HG02970 (cell line): ENCODE measurements around the gene PNPO.

Experiments used
- ATAC-seq: cut with Tn5 transposase; IDR thresholded peaks from one replicate; pipeline ENCODE4 v1.9.1; 2021; ENCODE audit warnings: mild to moderate bottlenecking, moderate library complexity, moderate number of reproducible peaks; ENCODE audit not compliant: unreplicated experiment, low FRiP score

PNPO gene

DNA sequence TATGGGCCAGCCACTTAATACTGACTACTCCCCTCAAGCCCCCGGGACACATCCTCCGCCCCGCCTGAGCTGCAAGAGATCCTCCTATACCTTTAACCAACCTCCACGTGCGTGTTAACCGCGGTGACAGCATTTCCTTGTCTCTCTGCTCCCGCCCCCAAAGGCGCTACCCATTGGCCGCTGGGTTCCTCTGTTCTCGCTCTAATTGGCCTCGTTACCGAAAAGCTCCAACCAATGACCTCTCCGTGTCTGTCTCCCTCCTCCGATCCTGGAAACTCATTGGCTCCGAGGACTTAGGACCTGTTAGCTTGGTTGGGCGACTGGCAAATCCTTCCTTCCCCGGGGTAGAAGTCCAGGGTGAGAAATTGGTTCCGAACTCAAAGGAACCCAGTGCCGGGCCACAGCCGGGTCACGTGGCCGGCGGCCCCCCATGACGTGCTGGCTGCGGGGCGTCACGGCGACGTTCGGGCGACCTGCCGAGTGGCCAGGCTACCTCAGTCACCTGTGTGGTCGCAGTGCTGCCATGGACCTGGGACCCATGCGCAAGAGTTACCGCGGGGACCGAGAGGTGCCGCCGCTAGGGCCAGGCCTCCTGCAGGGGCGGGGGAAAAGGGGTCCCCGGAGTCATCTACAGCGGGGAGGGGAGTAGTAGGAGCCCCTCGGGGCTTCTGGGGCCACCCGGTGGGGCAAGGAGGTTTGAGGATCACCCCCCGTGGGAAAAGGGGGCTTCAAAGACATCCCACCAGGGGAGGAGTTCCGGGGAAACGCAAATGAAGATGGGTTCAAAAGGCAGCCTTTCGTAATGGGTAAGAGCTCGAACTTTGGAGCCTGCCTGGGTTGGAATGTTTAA, at the start of gene PNPO:
Gene PNPO, plus strand, starts transcription at position 326 of the 850 bp plus-strand sequence. Its CDS starts 105 bp downstream, at position 431.
- ATAC-seq: peak; percentile 92

DNA sequence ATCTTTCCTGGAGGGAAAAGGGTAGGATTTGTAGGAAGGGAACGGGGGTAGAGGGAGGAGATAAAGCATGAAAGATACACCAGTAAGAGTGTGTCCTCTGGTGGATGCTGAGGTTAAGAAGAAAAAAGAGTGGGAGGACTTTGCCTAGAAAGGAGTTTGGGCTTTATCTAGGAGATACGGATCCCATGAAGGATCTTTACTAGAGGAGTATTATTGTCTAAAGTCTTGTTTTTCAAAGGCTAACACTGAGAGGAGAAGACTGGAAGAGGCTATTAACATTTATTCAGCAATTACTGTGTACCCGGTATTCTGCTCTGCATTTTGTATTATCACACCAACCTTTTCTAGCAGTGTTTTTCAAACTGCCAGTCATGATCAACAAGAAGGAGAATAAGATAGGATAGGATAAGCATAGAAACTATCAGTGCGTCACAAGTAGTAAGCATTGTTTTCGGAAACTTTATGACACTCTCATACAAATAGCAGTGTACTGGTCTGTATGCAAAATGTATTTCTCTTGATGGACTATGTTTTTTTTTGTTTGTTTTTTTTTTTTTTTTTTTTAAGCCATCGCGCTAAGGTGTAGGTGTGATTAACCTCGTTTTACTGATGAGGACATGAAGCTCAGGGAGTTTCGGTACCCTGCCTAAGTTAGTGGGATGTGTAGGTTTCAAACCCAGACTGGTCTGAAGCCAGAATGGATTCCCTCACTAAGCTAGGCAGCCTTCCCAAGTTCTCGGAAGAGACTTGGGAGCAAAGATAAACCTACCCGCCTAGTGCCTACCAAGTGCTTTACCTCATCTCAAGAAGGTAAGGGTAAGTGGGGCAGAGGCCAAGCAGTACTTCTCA, 46.6 kb upstream of the PNPO start:
- ATAC-seq: no peak

DNA sequence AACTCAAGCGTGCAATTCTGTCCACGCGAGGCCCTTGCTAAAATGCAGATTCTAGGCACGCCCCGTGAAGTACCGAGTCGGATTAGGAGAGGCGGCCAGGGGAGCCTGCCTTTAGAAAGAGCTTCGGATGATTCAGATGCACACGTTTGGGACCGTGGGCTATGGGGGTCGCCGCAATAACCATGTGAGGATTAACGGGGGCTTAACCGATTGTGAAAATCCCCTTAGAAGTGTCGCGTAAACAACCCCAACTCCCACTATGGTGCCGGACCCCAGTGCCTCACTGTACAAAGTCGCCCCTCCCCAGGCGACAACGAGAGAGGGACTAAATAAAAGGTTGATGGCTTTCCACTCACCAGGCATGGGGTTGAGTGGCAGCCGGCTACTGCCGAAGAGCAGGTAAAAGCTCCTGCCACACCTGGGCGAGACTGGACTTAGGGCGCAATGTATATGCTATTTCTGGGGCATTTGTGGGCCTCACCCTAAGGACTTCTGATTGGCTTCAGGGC, 46.0 kb upstream of the PNPO start:
- ATAC-seq: no peak

DNA sequence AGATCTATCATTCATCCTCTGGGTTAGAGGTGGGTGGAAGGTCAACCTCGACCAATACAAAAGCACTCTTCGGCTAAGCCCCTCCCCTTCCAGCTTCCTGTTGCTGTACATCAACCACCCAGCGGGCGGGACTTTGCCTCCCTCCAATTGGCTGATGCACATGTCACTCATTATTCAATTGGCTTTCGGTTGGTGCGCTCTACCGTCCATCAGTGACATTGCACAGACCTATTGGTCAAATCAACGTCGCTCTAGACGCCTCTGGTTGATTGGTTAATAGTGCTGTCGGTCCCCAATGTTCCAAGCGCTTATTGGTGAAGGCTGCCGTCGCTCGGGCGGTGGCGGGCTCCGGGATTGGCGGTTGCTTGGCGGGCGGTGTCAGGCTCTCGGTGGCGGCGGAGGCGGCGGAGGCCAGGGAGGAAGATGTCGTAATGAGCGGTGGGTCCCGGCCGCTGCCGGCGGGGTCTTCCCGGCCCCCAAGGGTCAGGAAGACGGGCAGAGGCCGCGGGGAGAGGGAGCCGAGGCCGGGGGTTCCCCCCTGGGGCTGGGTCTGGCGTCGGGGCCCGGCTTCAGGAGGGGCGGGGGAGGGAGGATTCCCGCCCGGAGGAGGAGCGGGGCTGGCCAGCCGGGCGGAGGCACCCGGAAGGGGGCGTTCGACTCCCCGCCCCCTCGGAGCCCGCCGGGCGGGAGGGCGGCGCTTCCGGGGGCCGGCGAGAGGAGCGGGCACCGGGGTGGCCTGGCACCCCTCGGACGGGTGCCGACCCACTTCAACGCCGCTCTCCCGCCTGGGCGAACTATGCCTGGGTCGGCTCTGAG, 45.3 kb upstream of the PNPO start, which contains the start of gene SP2:
Gene SP2, plus strand, starts transcription at position 381 of the 816 bp plus-strand sequence. Its CDS starts 51 bp downstream, at position 432.
- ATAC-seq: peak; percentile 88

DNA sequence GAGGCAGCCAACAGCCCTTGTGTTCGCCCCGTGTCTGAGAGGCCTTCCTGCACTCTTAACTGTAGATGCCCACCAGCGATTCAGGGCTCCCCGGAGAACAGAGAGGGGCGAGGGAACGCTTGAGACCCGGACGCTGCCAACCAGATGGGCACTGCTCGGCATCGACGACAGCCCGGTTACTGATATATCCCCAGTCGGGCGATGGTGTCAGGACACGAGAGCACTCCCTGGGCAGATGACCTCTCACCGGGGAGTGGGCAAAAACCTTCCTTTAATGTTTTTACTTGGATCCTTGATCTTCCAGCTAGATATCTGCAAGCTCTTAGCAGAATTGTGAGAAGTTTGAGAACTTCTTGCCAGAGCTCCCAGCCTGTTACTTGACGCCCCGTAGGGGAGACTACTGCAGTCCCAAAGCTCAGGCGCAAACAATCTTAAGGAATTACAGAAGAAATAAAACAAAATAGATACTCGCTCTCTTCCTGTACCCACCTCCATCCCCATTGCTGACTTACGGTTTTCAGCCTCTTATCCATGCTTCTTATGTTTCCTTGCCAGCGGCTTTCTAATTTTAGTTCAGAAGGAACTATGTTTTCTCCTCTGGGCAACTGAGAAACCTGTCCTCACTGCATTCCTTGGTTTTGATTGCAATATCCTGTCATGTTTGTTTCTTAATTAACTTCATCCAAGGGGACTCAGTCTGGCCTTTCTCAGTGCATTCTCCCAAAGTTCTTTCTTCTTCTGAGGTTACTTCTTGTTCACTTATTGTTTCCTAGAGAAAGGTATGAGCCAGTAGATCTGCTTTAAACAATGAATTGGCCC, 44.5 kb upstream of the PNPO start:
- peak; percentile 3 for ATAC-seq

DNA sequence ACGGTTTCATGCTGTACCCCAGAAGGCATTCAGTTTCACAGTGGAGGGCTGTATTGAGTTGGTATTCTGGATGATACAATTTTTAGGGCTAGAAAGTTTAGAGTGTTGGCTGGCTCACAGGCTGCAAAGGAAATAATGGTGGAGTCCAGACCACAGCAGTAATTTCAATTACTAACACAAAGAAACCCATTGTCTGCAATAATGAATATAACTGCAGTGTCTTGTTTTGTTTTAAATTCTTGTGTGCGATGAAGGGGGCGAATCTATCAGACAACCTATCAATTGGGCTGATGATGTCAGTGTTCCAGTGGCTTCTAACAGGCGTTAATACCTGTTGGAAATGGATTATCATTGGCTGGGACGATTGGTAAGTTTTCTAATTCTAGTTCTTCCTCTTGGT, 43.8 kb upstream of the PNPO start:
- ATAC-seq: no peak

DNA sequence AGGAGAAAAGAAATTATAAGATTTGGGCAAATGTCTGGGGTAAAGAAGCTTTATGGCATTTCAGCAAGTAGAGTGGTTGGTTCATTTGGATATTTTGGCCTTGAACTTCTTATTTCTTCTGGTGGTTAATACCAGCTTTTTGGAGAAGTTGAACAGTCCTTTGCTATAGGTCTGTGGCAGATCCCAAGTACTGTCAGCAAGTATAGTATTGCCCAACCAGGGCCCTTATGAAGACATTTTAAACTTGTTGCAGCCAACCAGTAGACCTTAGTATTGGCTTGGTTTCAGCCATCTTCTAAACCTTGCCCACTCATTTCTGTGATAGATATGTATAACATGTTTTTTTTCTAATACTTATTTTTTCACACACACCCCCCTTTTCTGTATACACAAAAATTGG, 43.1 kb upstream of the PNPO start:
- no peak for ATAC-seq

DNA sequence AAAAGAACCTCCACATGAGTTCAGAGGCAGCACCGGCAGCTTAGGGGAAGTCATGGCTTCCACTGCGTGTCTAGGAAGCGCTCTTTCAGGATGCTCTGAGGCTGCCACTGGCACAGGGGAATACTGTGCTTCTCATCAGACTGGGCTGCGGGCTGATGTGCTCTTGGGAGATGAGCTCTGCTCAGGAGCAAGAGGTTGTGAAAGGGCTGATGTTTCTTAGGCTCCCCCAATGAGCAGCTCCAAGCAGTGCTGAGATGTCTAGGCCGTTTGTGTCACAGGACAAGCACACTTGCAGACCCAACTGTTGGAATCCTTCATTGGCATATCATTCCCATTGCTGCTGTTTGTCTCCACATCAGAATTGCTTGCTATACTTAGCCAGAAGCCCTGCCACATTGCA, 41.7 kb upstream of the PNPO start:
- no peak for ATAC-seq

DNA sequence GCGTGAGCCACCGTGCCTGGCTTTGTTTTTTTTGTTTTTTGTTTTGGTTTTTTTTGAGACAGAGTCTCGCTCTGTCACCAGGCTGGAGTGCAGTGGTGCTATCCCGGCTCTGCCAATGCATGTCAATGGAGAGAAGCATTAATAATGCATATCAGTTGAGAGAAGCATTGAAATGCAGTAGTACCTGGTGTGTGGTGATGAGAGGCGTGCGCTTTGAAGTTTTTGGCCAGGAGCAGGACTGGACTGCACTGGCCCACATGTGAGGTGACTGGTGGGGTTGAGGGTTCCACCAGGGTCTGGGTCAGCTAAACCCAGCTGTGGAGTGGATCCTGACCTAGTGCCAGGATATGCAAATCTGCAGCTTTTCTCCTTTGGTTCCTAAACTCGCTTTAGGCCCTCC, 39.9 kb upstream of the PNPO start:
- no peak for ATAC-seq

DNA sequence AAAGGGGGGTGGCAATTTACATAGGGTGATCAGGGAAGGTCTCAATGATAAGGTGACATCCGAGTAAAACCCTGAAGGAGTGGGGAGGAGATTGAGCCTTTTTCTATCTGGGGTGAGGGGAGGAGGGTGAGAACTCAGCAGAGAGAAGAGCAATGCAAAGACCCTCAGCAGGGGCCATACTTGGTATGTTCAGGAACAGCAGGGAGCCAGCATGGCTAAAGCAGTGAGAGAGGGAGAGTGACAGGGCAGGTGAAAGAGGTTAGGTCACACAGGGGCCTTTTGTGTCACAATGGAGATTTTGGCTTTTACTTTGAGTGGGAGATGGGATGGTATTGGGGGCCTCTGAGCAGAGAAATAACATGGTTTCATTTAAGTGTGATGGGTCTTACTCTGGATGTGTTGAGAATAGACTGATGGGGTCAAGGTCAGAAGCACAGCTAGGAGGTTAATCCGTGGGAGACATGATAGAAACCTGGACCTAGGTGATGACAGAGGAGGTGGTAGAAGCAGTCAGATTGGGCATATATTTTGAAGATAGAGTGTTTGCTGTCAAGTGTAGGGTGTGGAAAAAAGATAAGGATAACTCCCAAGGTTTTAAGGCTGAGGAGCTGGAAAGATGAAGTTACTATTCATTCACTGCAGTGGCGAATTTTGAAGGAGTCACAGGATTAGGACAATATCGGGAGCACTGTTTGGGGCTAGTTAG, 39.2 kb upstream of the PNPO start:
- no peak for ATAC-seq

DNA sequence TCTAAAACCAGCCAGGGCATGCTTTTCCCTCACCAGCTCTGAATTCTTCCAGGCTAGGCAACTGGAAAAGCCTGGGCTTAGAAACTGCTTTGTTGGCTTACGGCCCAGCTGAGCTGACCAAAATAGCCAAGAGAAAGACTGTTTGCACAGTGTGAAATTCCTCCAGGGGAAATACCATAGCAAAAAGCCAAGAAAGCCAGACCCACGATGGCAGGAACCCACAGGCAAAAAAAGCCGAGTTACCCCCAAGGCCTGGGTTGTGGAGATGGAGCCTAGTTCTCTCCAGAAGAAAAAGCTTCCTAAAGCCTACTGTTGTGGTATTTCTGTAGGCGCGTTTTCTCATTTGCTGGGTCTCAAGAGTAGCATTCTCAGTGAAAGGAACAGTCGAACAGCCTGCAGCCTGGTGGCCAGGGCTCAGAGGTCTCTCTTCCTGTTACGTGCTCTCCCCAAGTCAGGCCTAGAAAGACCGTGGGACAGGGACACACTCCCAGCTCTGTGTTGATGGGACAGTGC, 36.1 kb upstream of the PNPO start:
- no peak for ATAC-seq

DNA sequence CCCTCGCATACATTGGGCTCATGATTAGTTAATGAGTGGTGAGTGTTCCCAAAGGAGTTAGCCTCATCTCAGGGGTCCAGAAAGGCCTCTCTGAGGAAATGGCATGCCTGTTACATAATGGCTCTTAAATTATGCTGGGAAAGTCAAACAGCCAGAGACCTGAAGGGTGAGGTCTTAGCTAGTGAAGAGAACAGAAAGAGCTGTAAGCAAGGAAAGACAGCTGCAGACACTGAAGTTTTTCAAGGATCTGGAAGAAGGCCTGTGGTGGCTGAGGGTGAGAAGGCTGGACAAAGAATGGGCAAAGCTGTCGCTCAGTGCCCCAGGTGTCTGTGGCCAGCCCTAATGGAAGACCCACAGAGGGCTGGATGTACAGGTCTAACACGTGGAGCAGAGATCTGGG, 34.9 kb upstream of the PNPO start:
- no peak for ATAC-seq

DNA sequence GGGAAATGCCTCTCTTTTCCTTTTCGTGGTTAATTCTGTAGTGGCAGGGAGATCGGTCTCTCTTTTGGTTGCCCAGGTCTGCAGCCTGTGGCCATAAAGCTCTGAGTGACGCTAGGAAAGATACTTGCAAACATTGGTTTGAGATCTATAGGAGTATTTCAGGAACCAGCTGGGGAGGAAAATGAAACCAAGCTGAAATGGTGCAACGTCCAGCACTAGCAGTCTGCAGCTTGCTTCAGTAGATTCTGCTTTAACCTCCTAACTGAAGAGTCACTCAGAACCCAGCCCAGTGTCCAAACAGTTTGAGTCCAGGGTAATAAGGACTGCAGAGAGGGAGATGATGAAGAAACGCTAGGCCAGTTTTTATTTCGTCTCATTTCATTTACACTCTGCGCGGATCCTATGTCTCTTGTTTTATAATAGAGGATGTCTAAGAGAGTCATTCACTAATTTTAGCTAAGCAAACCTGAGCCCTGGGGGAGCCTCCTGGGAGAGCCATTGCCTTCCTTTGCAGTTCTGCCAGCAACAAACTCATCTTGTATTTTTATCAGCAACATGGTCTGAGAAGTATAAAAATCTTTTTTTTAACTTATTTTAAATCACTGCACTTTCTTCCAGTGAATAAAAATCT, 33.3 kb upstream of the PNPO start:
- ATAC-seq: no peak

DNA sequence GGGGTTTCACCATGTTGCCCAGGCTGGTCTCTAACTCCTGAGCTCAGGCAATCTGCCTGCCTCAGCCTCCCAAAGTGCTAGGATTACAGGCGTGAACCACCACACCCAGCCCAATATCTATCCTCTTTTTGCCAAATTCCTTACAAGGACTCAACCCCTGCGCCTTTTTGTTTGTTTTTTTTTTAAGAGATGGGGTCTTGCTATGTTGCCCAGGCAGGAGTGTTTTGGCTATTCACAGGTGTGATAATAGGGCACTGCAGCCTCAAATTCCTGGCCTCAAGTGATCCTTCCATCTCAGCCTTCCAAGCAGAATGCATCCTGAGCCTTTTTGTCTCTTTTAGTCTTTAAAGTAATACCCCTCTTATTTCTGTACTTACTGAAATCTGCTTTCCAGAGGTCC, 28.3 kb upstream of the PNPO start:
- no peak for ATAC-seq

DNA sequence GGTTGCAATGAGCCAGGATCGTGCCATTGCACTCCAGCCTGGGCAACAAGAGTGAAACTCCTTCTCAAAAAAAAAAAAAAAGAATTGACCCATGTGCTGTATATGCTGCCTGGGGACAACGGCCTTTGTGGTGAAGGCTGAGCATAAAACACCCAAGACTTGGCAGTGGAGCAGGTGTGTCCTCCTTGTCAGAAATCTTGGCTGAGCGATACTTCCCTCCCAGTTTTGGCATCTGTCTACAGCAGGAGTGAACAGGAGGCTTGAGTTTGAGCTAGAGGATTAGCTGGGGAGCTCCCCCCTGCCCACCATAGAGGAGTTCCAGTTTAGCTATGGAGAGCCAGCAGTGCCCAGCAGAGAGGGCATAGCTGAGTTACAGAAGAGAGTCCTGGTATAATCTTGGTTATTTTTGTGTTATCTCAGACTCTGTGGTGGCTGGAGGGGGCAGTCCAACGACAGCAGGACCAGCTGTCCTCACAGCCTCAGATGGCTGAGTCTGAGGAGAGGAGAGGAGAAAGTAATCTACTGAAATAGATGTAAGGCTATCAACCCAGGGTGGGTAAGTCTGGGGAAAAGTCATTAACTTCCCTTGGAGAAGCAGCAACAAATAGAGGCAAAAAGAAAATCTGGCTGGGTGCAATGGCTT, 26.9 kb upstream of the PNPO start:
- no peak for ATAC-seq

DNA sequence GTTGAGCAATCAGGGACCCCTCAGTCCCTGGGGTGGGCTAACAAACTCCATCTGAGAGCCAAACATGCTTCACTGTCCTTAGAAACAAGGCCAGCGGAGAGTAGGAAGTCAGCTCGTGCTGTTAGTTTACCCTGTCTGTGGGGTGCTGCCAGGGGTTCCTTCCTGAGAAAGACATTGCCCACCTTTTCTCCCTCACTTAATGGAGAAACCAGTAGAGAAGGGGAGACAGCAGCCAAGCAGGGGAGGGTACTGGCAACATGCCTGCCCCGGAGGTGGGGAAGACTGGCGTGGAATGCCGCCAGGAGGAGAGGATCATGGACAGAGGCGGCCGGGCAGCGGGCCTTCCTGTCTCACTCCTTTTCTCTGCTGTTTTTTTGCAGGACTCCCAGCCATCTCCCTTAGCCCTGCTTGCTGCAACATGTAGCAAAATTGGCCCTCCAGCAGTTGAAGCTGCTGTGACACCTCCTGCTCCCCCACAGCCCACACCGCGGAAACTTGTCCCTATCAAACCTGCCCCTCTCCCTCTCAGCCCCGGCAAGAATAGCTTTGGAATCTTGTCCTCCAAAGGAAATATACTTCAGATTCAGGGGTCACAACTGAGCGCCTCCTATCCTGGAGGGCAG, 25.5 kb upstream of the PNPO start:
- no peak for ATAC-seq

DNA sequence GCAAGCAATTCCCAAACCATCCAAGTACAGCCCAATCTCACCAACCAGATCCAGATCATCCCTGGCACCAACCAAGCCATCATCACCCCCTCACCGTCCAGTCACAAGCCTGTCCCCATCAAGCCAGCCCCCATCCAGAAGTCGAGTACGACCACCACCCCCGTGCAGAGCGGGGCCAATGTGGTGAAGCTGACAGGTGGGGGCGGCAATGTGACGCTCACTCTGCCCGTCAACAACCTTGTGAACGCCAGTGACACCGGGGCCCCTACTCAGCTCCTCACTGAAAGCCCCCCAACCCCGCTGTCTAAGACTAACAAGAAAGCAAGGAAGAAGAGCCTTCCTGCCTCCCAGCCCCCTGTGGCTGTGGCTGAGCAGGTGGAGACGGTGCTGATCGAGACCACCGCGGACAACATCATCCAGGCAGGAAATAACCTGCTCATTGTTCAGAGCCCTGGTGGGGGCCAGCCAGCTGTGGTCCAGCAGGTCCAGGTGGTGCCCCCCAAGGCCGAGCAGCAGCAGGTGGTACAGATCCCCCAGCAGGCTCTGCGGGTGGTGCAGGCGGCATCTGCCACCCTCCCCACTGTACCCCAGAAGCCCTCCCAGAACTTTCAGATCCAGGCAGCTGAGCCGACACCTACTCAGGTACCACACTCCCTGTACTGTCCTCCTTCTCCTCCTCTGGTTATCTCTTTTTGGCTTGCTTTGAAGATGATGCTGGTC, 24.7 kb upstream of the PNPO start:
- ATAC-seq: no peak
